ENCODE data around the gene STUM.

STUM gene

DNA sequence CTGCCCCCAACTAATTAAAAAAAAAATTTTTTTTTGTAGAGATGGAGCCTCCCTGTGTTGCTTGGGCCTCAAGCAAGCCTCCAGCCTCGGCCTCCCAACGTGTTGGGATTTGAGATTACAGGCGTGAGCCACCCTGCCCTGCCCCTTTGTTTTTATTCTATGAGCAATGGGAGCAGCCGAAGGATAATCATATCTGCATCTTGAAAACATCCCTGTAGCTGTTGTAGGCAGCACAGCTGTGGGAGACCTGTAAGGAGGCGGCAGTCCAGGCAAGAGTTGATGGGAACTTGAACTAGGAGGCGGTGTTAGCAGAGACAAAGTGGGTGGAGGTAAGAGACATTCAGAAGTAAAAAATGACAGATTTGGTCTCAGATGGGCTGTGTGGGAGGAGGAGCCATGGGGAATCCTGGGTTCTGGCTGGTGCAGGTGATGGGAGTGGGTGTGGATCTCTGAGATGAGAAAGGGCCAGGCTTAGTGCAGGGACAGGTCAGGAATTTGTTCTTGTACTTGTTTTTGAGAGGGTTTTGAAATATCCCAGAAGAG, 31.3 kb downstream of the STUM start:
- H3K4me3 ChIP-seq (ENCODE audit: insufficient read depth, low read depth, low read length) = no peak overlapping the region
- H3K9me3 ChIP-seq (ENCODE audit: control insufficient read depth, low read length) = no peaks in the 10 kb centered on the region
- no peaks in the 10 kb centered on the region for H3K27me3 ChIP-seq (ENCODE audit: control insufficient read depth, insufficient read depth, low read length, poor library complexity, severe bottlenecking)
- no peak overlapping the region for H3K27ac ChIP-seq (ENCODE audit: insufficient read depth, low read depth, low read length, poor library complexity, severe bottlenecking)
- H3K36me3 ChIP-seq (ENCODE audit: control insufficient read depth, insufficient read depth, low read length) = no peaks in the 10 kb centered on the region
- peaks cover 9% of the 10 kb centered on the region for H3K4me1 ChIP-seq (ENCODE audit: control insufficient read depth, insufficient read depth, low read length)
- 90 to 92% methylated on average over 6 of the region's 6 CpGs for WGBS, 2 experiments

DNA sequence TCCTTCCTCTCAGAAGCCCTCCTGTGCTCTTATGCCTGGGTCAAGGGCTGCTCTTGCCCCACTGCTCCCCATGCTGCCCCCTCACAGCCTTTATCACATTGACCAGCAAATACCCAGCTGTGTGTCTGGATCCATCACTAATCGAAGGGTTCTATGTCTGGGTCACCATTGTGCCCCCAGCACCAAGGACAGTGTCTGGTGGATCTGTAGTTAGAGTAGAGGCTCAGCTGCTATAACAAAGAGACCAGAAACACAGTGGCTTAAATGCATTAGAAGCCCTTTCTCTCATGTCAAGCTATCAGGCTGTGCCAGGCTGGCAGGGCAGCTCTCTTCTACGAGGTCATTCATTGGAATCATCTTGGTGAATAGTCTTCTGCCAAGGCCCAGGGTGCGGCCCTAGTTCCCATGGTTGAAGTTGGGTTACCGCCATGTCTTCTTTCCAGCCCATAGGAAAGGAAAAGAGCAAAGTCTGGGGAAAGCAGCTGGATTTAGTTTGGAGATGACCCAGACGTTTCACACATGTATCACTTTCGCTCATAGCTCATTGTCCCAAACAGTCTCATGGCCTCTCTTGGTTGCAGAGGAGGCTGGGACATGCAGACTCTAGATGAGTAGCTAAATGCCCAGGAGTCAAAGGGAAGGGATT, 32.2 kb downstream of the STUM start:
- 94% methylated on average over 6 of the region's 6 CpGs for WGBS, 2 experiments
- H3K4me3 ChIP-seq (ENCODE audit: insufficient read depth, low read depth, low read length) = no peak overlapping the region
- H3K27ac ChIP-seq (ENCODE audit: insufficient read depth, low read depth, low read length, poor library complexity, severe bottlenecking) = no peak overlapping the region
- no peaks in the 10 kb centered on the region for H3K36me3 ChIP-seq (ENCODE audit: control insufficient read depth, insufficient read depth, low read length)
- peaks cover 9% of the 10 kb centered on the region for H3K4me1 ChIP-seq (ENCODE audit: control insufficient read depth, insufficient read depth, low read length)
- H3K9me3 ChIP-seq (ENCODE audit: control insufficient read depth, low read length) = no peaks in the 10 kb centered on the region
- H3K27me3 ChIP-seq (ENCODE audit: control insufficient read depth, insufficient read depth, low read length, poor library complexity, severe bottlenecking) = no peaks in the 10 kb centered on the region

DNA sequence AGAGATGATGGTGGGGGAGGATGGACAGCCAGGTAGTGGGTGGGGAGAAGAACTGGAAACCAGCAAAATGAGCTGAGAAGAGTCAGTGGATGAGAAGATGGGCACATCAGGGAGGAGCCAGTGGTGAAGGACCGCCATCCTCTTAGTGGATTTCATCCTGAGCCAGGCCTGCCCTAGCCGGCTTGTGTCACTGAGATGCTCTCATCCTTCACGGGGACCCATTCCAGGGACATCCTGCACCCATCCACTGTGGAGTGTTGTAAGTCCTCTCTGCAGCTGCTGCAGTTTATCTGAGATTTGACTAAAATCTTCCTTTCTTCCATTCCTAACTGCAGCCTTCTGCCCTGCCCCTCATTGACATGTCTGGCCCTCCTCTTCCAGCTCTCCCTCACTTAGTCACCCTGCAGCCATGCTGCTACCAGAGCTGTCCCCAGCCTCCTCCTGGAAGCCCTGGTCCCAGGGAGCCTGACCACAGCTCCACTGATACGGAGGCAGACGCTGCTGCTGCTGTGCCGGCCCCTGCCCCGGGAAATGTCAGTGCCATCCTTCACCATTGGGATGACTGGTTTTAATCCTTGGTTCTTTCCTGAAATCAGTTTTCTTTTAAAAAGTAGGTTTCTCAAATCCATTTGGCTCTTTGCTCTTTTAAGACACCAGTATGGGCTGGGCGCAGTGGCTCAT, 33.2 kb downstream of the STUM start:
- WGBS, 2 experiments = 92 to 93% methylated on average over 8 of the region's 8 CpGs
- no peaks in the 10 kb centered on the region for H3K27me3 ChIP-seq (ENCODE audit: control insufficient read depth, insufficient read depth, low read length, poor library complexity, severe bottlenecking)
- H3K4me1 ChIP-seq (ENCODE audit: control insufficient read depth, insufficient read depth, low read length) = peaks cover 9% of the 10 kb centered on the region
- no peak overlapping the region for H3K27ac ChIP-seq (ENCODE audit: insufficient read depth, low read depth, low read length, poor library complexity, severe bottlenecking)
- H3K36me3 ChIP-seq (ENCODE audit: control insufficient read depth, insufficient read depth, low read length) = no peaks in the 10 kb centered on the region
- H3K9me3 ChIP-seq (ENCODE audit: control insufficient read depth, low read length) = no peaks in the 10 kb centered on the region
- H3K4me3 ChIP-seq (ENCODE audit: insufficient read depth, low read depth, low read length) = no peak overlapping the region

DNA sequence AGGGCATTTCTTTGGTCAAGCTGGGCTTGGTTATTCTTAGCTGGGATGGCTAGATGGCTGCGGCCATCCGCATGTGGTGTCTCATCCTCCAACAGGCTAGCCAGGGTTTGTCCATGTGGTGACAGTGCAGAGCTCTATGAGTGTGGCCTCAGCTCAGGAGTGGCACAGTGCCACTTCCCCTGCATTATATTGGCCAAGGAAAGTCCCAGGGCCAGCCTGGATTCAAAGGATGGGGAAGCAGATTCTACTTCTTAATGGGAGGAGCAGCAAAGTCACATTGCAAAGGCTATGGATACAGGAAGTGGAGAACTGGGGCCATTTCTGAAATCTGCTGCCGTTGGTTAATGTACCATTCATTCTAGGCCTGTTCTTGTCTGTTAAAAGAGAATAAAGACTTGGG, 34.4 kb downstream of the STUM start:
- Histone ChIP-seq H3K4me1 (ENCODE audit: control insufficient read depth, insufficient read depth, low read length) (peaks cover under 1% of the 10 kb centered on the region), H3K27ac (ENCODE audit: insufficient read depth, low read depth, low read length, poor library complexity, severe bottlenecking) (no peak overlapping the region), H3K36me3 (ENCODE audit: control insufficient read depth, insufficient read depth, low read length) (no peaks in the 10 kb centered on the region), H3K4me3 (ENCODE audit: insufficient read depth, low read depth, low read length) (no peak overlapping the region), H3K9me3 (ENCODE audit: control insufficient read depth, low read length) (no peaks in the 10 kb centered on the region), H3K27me3 (ENCODE audit: control insufficient read depth, insufficient read depth, low read length, poor library complexity, severe bottlenecking) (no peaks in the 10 kb centered on the region)
- WGBS, 2 experiments = 95 to 97% methylated on average over 3 of the region's 3 CpGs

DNA sequence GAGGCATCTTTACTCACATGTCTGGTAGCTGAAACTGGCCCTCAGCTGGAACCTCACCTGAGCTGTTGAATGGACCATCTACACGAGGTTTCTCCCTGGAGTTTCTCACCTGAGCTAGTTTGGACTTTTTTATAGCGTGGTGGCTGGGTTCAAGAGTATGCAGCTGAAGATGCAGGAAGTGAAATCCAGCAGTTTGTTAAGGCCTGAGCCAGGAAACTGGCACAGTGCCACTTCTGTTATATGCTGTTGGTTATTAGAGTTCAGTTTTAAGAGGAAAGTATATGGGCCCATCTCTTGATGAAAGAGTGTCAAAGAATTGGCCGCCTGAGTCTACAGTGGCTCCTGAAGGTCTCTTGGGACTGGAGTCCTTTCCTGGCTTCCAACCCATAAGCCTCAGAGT, 35.6 kb downstream of the STUM start:
- H3K4me3 ChIP-seq (ENCODE audit: insufficient read depth, low read depth, low read length) = no peak overlapping the region
- no peaks in the 10 kb centered on the region for H3K27me3 ChIP-seq (ENCODE audit: control insufficient read depth, insufficient read depth, low read length, poor library complexity, severe bottlenecking)
- no peaks in the 10 kb centered on the region for H3K4me1 ChIP-seq (ENCODE audit: control insufficient read depth, insufficient read depth, low read length)
- WGBS, 2 experiments = 93 to 94% methylated on average over 3 of the region's 3 CpGs
- H3K36me3 ChIP-seq (ENCODE audit: control insufficient read depth, insufficient read depth, low read length) = no peaks in the 10 kb centered on the region
- H3K9me3 ChIP-seq (ENCODE audit: control insufficient read depth, low read length) = no peaks in the 10 kb centered on the region
- no peak overlapping the region for H3K27ac ChIP-seq (ENCODE audit: insufficient read depth, low read depth, low read length, poor library complexity, severe bottlenecking)

DNA sequence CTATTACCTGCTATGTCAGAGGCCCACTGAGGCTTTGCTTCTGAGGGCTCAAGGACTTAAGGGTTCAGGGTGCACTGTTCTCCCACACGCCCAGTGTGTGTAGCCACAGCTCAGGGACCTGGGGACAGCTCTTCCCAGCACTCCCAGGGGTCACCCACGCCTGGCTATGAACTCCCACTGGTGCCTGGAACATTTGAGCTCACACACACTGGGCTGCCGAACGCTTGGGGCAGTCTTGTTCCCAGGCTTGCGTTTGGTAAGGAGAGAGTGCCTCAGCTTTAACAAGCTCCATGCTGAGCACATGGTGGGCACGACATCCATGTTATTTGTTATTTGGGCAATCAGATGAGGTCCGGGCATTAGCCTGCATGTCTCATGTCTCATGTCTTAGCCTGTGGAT, 37.6 kb downstream of the STUM start:
- H3K27me3 ChIP-seq (ENCODE audit: control insufficient read depth, insufficient read depth, low read length, poor library complexity, severe bottlenecking) = no peaks in the 10 kb centered on the region
- no peak overlapping the region for H3K4me3 ChIP-seq (ENCODE audit: insufficient read depth, low read depth, low read length)
- H3K27ac ChIP-seq (ENCODE audit: insufficient read depth, low read depth, low read length, poor library complexity, severe bottlenecking) = no peak overlapping the region
- no peaks in the 10 kb centered on the region for H3K36me3 ChIP-seq (ENCODE audit: control insufficient read depth, insufficient read depth, low read length)
- H3K9me3 ChIP-seq (ENCODE audit: control insufficient read depth, low read length) = no peaks in the 10 kb centered on the region
- no peaks in the 10 kb centered on the region for H3K4me1 ChIP-seq (ENCODE audit: control insufficient read depth, insufficient read depth, low read length)
- WGBS, 2 experiments = 92 to 93% methylated on average over 7 of the region's 7 CpGs

DNA sequence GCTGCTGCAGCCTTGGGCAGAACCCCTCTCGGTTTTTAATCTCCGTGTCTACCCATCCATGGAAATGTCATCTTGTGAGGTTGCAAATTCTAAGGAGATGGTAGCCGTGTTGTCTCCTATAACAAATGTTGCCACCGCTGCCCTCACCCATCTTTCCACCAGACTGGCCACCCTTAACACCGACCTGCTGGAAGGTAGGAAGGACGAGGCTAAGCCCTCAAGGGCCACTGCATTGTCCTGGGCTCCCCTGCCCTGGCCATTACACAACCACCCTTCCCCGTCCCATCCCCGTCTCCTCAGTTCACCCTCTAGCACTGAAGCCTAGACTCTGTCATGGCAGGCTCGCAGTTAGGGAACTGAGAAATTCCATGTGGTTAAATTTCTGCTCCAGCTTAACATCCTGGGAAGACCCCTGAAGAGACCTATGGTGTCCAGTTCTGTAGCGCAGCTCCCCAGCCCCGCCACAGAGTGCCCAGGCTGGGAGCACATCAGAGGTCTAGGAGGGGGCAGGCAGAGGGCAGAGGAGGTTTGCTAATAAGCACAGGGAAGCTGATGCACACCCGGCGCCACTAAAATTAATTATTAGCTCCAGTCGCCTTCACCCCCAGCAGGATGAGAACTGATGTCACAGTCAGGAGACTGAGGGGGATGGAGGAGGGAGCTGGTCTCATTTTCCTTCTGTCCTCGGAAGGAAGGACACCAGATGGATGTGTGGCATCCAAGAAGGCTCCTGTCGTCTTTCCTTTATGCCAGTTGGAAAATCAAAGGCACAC, 38.3 kb downstream of the STUM start:
- WGBS, 2 experiments = 91 to 93% methylated on average over 16 of the region's 16 CpGs
- Histone ChIP-seq H3K9me3 (ENCODE audit: control insufficient read depth, low read length) (no peaks in the 10 kb centered on the region), H3K4me1 (ENCODE audit: control insufficient read depth, insufficient read depth, low read length) (no peaks in the 10 kb centered on the region), H3K36me3 (ENCODE audit: control insufficient read depth, insufficient read depth, low read length) (no peaks in the 10 kb centered on the region), H3K27me3 (ENCODE audit: control insufficient read depth, insufficient read depth, low read length, poor library complexity, severe bottlenecking) (no peaks in the 10 kb centered on the region), H3K27ac (ENCODE audit: insufficient read depth, low read depth, low read length, poor library complexity, severe bottlenecking) (no peak overlapping the region), H3K4me3 (ENCODE audit: insufficient read depth, low read depth, low read length) (no peak overlapping the region)

DNA sequence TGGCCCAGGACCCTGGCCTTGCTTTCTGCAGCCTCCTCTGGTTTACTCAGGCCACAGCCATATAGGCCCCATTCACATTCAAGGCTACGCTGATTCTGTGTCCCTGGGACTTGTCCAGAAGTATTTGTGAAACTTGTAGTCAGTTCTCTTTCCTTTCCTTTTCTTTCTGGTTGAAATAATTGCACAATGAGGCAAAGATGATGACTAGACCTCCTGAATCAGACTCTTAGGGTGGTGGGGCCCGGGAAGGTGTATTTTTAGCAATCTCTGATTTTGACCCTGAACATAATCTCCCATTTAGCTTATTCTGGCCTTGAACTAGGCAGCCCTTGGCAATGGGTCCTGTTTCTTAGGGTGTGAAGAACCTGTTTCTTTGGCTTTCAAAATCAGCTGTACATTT, 39.9 kb downstream of the STUM start:
- WGBS, 2 experiments = 94 to 98% methylated on average over 2 of the region's 2 CpGs
- Histone ChIP-seq H3K36me3 (ENCODE audit: control insufficient read depth, insufficient read depth, low read length) (no peaks in the 10 kb centered on the region), H3K4me1 (ENCODE audit: control insufficient read depth, insufficient read depth, low read length) (no peaks in the 10 kb centered on the region), H3K4me3 (ENCODE audit: insufficient read depth, low read depth, low read length) (no peak overlapping the region), H3K27me3 (ENCODE audit: control insufficient read depth, insufficient read depth, low read length, poor library complexity, severe bottlenecking) (no peaks in the 10 kb centered on the region), H3K9me3 (ENCODE audit: control insufficient read depth, low read length) (no peaks in the 10 kb centered on the region), H3K27ac (ENCODE audit: insufficient read depth, low read depth, low read length, poor library complexity, severe bottlenecking) (no peak overlapping the region)

DNA sequence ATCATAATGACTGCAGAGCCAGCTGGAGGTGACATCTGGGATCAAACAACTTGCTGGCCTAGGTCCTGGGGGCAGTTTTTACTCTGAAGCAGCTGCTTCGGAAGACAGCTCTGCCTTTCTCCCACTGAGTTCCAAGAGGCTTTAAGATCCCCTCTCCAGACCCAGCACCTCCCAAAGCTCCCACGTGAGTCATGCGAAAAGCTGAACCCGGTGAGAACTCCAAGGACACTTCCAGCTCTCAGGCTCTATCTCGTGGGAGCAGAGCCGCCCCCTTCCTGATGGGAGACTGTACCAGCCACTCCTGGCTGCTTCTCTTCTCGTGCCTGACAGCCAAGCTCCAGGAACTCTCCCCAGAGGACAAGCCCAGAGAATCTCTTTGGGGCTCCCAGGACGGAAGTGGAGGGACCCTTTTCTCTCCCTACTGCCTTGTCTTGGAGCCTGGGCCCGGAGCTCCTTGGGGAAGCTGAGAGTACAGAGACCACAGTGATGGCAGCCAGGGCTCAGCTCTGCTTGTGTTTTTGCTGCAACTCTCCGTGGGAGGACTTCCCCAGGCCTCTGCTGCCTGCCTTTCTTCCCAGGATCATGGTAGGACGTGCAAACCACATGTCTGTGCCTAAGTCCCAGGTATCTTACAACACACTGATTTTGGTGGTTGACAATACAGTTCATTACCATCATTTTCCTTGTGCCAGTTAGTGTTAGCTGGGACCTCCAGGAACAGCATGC, 40.6 kb downstream of the STUM start:
- 82 to 86% methylated on average over 11 of the region's 11 CpGs for WGBS, 2 experiments
- H3K36me3 ChIP-seq (ENCODE audit: control insufficient read depth, insufficient read depth, low read length) = no peaks in the 10 kb centered on the region
- H3K27ac ChIP-seq (ENCODE audit: insufficient read depth, low read depth, low read length, poor library complexity, severe bottlenecking) = no peak overlapping the region

DNA sequence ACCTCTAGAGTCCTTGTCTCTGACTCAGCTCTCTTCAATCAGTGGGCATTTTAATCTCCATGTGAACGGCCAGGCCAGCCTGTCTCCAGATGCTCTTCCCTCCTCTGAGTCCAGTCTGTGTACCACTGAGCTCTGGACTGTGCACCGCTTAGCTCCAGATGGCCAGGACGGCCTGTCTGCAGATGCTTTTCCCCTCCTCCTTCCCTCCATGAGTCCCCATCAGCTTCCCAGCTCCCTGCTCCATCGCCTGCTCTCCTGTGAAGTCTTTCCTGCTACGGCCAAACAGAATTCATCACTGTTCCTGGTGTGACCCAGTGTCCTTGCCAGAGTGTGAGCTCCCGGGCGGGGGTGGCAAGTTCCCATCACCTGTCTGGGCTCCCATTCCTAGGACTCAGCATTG, 42.0 kb downstream of the STUM start:
- Histone ChIP-seq H3K27ac (ENCODE audit: insufficient read depth, low read depth, low read length, poor library complexity, severe bottlenecking) (no peak overlapping the region), H3K36me3 (ENCODE audit: control insufficient read depth, insufficient read depth, low read length) (no peaks in the 10 kb centered on the region), H3K9me3 (ENCODE audit: control insufficient read depth, low read length) (no peaks in the 10 kb centered on the region), H3K4me1 (ENCODE audit: control insufficient read depth, insufficient read depth, low read length) (no peaks in the 10 kb centered on the region), H3K4me3 (ENCODE audit: insufficient read depth, low read depth, low read length) (no peak overlapping the region), H3K27me3 (ENCODE audit: control insufficient read depth, insufficient read depth, low read length, poor library complexity, severe bottlenecking) (no peaks in the 10 kb centered on the region)
- 84 to 85% methylated on average over 7 of the region's 7 CpGs for WGBS, 2 experiments

More for the DNA sequence above, 40.6 kb downstream of the STUM start:
- Histone ChIP-seq H3K4me3 (ENCODE audit: insufficient read depth, low read depth, low read length) (no peak overlapping the region), H3K27me3 (ENCODE audit: control insufficient read depth, insufficient read depth, low read length, poor library complexity, severe bottlenecking) (no peaks in the 10 kb centered on the region), H3K4me1 (ENCODE audit: control insufficient read depth, insufficient read depth, low read length) (no peaks in the 10 kb centered on the region), H3K9me3 (ENCODE audit: control insufficient read depth, low read length) (no peaks in the 10 kb centered on the region)

All from ectodermal cell (in vitro differentiated cells).